Epithelial cell of esophagus (primary cell): ENCODE data around the gene ALS2.
A peak's percentile ranks its signal among the peaks of the same experiment; 100 is the strongest.
"Not testable (repeated sequence)": the region's sequence is repeated elsewhere in the genome, so short reads cannot be mapped to it uniquely, and the experiment has no call there.

Experiments
- DNase-seq: peaks from one replicate; pipeline ENCODE4 v3.0.0; 2010; ENCODE audit warnings: low read depth
- H3K4me3 ChIP-seq: 2 replicates; pipeline ENCODE4 v1.5.1; 2011; ENCODE audit warnings: mild to moderate bottlenecking, low read length, control low read depth
- CTCF ChIP-seq: IDR thresholded peaks from 2 replicates; pipeline ENCODE4 v1.5.1; 2011; ENCODE audit warnings: low read depth, mild to moderate bottlenecking, low read length, control low read depth, inconsistent platforms; ENCODE audit not compliant: insufficient read depth; ENCODE audit errors: missing control alignments

ALS2 gene

GRCh38 chr2:201798914-201799285, 18.2 kb upstream of the ALS2 start:
- peak; percentile 51 for DNase-seq
- peak; percentile 16 for TF ChIP-seq CTCF
- not testable (repeated sequence) for H3K4me3 ChIP-seq

- peak; percentile 79 for DNase-seq
- no peak overlapping the region for H3K4me3 ChIP-seq
Observed at GRCh38 chr2:201798252-201798913, 17.6 kb upstream of the ALS2 start.

GRCh38 chr2:201797175-201797840, 16.6 kb upstream of the ALS2 start:
- no peak for TF ChIP-seq CTCF
- H3K4me3 ChIP-seq: no peak overlapping the region
- DNase-seq: peak; percentile 35

More at GRCh38 chr2:201798252-201798913, 17.6 kb upstream of the ALS2 start:
- TF ChIP-seq CTCF: no peak

- DNase-seq: no peak
- TF ChIP-seq CTCF: no peak
Observed at GRCh38 chr2:201796478-201796865, 15.7 kb upstream of the ALS2 start.

GRCh38 chr2:201795607-201796477, 15.1 kb upstream of the ALS2 start:
- peak; percentile 62 for DNase-seq
- no peak overlapping the region for H3K4me3 ChIP-seq
- TF ChIP-seq CTCF: peak; percentile 87

More at GRCh38 chr2:201796478-201796865, 15.7 kb upstream of the ALS2 start:
- no peak overlapping the region for H3K4me3 ChIP-seq

- no peak for DNase-seq
- no peak overlapping the region for H3K4me3 ChIP-seq
- no peak for TF ChIP-seq CTCF
Observed at GRCh38 chr2:201794294-201794693, 13.6 kb upstream of the ALS2 start.
